ENCODE measurements around the gene ABCB1.

DNA sequence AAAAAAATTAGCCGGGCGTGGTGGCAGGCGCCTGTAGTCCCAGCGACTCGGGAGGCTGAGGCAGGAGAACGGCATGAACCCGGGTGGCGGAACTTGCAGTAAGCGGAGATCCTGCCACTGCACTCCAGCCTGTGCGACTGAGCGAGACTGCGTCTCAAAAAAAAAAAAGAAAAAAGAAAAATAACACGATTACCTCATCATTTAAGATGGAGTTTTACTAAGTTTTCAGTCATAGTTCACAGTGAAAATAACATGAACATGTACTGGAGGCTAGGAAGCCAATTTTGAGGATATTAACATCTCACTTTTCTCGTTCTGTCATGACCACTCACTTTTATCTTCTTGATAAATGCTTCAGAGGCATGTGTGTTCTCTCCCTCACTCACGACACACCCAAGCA lies 24.4 kb upstream of the ABCB1 start:
- TF ChIP-seq, protein P1, sequence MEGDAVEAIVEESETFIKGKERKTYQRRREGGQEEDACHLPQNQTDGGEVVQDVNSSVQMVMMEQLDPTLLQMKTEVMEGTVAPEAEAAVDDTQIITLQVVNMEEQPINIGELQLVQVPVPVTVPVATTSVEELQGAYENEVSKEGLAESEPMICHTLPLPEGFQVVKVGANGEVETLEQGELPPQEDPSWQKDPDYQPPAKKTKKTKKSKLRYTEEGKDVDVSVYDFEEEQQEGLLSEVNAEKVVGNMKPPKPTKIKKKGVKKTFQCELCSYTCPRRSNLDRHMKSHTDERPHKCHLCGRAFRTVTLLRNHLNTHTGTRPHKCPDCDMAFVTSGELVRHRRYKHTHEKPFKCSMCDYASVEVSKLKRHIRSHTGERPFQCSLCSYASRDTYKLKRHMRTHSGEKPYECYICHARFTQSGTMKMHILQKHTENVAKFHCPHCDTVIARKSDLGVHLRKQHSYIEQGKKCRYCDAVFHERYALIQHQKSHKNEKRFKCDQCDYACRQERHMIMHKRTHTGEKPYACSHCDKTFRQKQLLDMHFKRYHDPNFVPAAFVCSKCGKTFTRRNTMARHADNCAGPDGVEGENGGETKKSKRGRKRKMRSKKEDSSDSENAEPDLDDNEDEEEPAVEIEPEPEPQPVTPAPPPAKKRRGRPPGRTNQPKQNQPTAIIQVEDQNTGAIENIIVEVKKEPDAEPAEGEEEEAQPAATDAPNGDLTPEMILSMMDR (IDR thresholded peaks at IDR 0.05; ENCODE audit: low read depth, low read length): no peak
- no peak for TF ChIP-seq EZH2phosphoT487 (IDR thresholded peaks at IDR 0.05; ENCODE audit: low read depth)
